SK-N-SH treated with all-trans-retinoic acid at 6 μM for 48 hours (cell line): ENCODE data around the gene PRKG1.
"Not testable (repeated sequence)": the region's sequence is repeated elsewhere in the genome, so short reads cannot be mapped to it uniquely, and the experiment has no call there.

ENCODE experiments used
- ATAC-seq: fragments of 200-7000 bp; cut with Tn5 transposase; 3 replicates; pipeline ENCODE4 v1.9.1; 2020; ENCODE audit warnings: mild to moderate bottlenecking, moderate library complexity
- ARNTL ChIP-seq: fragments of 450-650 bp; formaldehyde crosslinking; IDR thresholded peaks from 2 replicates; pipeline ENCODE4 v1.5.0; 2020; ENCODE audit warnings: low read depth, mild to moderate bottlenecking, moderate library complexity, borderline replicate concordance
- BACH2 ChIP-seq: fragments of 250-450 bp; sonication (Bioruptor Pico); IDR thresholded peaks from 2 replicates; pipeline ENCODE4 v1.9.0; 2021; ENCODE audit warnings: mild to moderate bottlenecking, borderline replicate concordance
- CREB5 ChIP-seq: fragments of 250-450 bp; sonication (Bioruptor Pico); IDR thresholded peaks from 2 replicates; pipeline ENCODE4 v1.5.1; 2020; ENCODE audit warnings: low read depth, mild to moderate bottlenecking, moderate library complexity
- CSDC2 ChIP-seq: fragments of 250-450 bp; sonication (Bioruptor Pico); IDR thresholded peaks from 2 replicates; pipeline ENCODE4 v1.5.0; 2020; ENCODE audit warnings: mild to moderate bottlenecking, moderate library complexity
- ESRRG ChIP-seq: fragments of 250-450 bp; sonication (Bioruptor Pico); IDR thresholded peaks from 2 replicates; pipeline ENCODE4 v1.6.1; 2021; ENCODE audit warnings: mild to moderate bottlenecking
- GLIS3 ChIP-seq: fragments of 250-450 bp; sonication (Bioruptor Pico); IDR thresholded peaks from 2 replicates; pipeline ENCODE4 v1.5.0; 2020; ENCODE audit warnings: mild to moderate bottlenecking, moderate library complexity
- ISL1 ChIP-seq: fragments of 250-450 bp; sonication (Bioruptor Pico); IDR thresholded peaks from 2 replicates; pipeline ENCODE4 v2.1.2; 2022; ENCODE audit warnings: mild to moderate bottlenecking, moderate library complexity
- OSR1 ChIP-seq: fragments of 250-450 bp; sonication (Bioruptor Pico); IDR thresholded peaks from 2 replicates; pipeline ENCODE4 v1.8.0; 2022; ENCODE audit warnings: moderate library complexity, mild to moderate bottlenecking, inconsistent platforms
- PATZ1 ChIP-seq: fragments of 250-450 bp; sonication (Bioruptor Pico); IDR thresholded peaks from 2 replicates; pipeline ENCODE4 v1.8.0; 2020; ENCODE audit warnings: mild to moderate bottlenecking, moderate library complexity, borderline replicate concordance
- POU6F1 ChIP-seq: fragments of 250-450 bp; sonication (Bioruptor Pico); IDR thresholded peaks from 2 replicates; pipeline ENCODE4 v1.8.0; 2021; ENCODE audit warnings: low read depth, mild to moderate bottlenecking, moderate library complexity, borderline replicate concordance
- PPARA ChIP-seq: fragments of 250-450 bp; sonication (Bioruptor Pico); IDR thresholded peaks from 2 replicates; pipeline ENCODE4 v1.5.0; 2020; ENCODE audit warnings: mild to moderate bottlenecking, borderline replicate concordance
- RARB ChIP-seq: fragments of 250-450 bp; sonication (Bioruptor Pico); IDR thresholded peaks from 2 replicates; pipeline ENCODE4 v1.8.0; 2021; ENCODE audit warnings: mild to moderate bottlenecking, moderate library complexity
- SNAI2 ChIP-seq: fragments of 250-450 bp; sonication (Bioruptor Pico); IDR thresholded peaks from 2 replicates; pipeline ENCODE4 v1.5.0; 2020; ENCODE audit warnings: mild to moderate bottlenecking, moderate library complexity
- TCF4 ChIP-seq: fragments of 250-450 bp; sonication (Bioruptor Pico); IDR thresholded peaks from 2 replicates; pipeline ENCODE4 v1.8.0; 2021; ENCODE audit warnings: mild to moderate bottlenecking, moderate library complexity, borderline replicate concordance
- TOX ChIP-seq: fragments of 250-450 bp; sonication (Bioruptor Pico); IDR thresholded peaks from 2 replicates; pipeline ENCODE4 v1.8.0; 2021; ENCODE audit warnings: mild to moderate bottlenecking, moderate library complexity, borderline replicate concordance
- ZFP30 ChIP-seq: fragments of 450-650 bp; formaldehyde crosslinking; IDR thresholded peaks from 2 replicates; pipeline ENCODE4 v1.5.0; 2022; ENCODE audit warnings: mild to moderate bottlenecking, moderate library complexity
- ZNF565 ChIP-seq: fragments of 450-650 bp; formaldehyde crosslinking; conservative IDR thresholded peaks from 2 replicates; pipeline ENCODE4 v1.5.0; 2020; ENCODE audit warnings: low read depth, mild to moderate bottlenecking, moderate library complexity
- ZNF70 ChIP-seq: fragments of 450-650 bp; formaldehyde crosslinking; IDR thresholded peaks from 2 replicates; pipeline ENCODE4 v1.5.0; 2020; ENCODE audit warnings: mild to moderate bottlenecking, moderate library complexity
- ZNF8 ChIP-seq: fragments of 450-650 bp; formaldehyde crosslinking; IDR thresholded peaks from 2 replicates; pipeline ENCODE4 v1.5.0; 2020; ENCODE audit warnings: mild to moderate bottlenecking, moderate library complexity
- TF ChIP-seq, protein P1 (sequence below): fragments of 250-450 bp; sonication (Bioruptor Pico); IDR thresholded peaks from 2 replicates; pipeline ENCODE4 v1.5.1; 2021; ENCODE audit warnings: mild to moderate bottlenecking, moderate library complexity

The PRKG1 gene

DNA sequence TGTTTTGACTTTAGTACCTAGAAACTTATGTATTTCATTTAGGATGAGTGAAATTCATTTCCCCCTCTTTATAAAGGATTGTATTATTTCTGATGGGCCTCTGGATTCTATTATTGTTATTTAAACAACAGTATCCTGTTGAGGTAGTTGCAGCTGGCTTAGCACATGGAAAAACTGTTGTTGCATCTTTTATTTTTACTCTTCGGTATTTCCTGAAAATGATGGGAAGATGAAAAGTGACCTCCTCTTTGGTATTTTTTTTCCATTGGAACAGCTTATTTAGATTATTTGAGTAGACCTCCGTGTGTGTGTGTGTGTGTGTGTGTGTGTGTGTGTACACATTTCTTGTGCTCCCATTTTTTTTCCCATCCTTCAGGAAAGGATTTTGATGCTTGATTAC is 129.8 kb downstream of the PRKG1 start:
- ATAC-seq, result no peak
- TF ChIP-seq BACH2 (CRISPR knock-in tag) (no peak), OSR1 (CRISPR knock-in tag) (no peak), GLIS3 (CRISPR knock-in tag) (no peak), SNAI2 (CRISPR knock-in tag) (no peak), CSDC2 (no peak), RARB (CRISPR knock-in tag) (no peak), ARNTL (CRISPR knock-in tag) (no peak), ESRRG (CRISPR knock-in tag) (no peak)
- TF ChIP-seq, protein P1, sequence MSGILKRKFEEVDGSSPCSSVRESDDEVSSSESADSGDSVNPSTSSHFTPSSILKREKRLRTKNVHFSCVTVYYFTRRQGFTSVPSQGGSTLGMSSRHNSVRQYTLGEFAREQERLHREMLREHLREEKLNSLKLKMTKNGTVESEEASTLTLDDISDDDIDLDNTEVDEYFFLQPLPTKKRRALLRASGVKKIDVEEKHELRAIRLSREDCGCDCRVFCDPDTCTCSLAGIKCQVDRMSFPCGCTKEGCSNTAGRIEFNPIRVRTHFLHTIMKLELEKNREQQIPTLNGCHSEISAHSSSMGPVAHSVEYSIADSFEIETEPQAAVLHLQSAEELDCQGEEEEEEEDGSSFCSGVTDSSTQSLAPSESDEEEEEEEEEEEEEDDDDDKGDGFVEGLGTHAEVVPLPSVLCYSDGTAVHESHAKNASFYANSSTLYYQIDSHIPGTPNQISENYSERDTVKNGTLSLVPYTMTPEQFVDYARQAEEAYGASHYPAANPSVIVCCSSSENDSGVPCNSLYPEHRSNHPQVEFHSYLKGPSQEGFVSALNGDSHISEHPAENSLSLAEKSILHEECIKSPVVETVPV (CRISPR knock-in tag), result no peak

DNA sequence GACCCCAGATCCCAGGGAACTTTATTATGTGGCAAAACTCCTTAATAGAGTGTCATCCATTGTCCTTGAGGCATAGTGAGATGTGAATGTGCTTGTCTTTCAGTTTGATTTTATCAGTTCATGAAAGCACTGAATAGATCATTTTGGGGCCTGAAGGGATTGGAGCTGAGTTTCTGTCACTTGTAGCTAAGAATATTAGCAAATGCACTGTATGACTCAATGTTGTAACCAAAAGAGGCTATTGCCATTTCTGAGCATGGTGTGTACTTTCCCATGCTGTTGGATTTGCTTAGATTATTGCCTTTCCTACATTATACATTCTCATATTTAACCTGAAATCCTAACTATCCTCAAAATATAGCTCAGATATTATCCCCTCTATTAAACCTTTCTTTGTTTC is 130.4 kb downstream of the PRKG1 start:
- TF ChIP-seq OSR1 (CRISPR knock-in tag) (no peak), ZFP30 (CRISPR knock-in tag) (no peak), BACH2 (CRISPR knock-in tag) (no peak), GLIS3 (CRISPR knock-in tag) (no peak), RARB (CRISPR knock-in tag) (no peak), TCF4 (CRISPR knock-in tag) (no peak), TOX (CRISPR knock-in tag) (no peak), ZNF8 (CRISPR knock-in tag) (no peak), CREB5 (no peak), ZNF565 (no peak), ESRRG (CRISPR knock-in tag) (no peak), ZNF70 (CRISPR knock-in tag) (no peak), SNAI2 (CRISPR knock-in tag) (no peak), ISL1 (CRISPR knock-in tag) (no peak)
- no peak for ATAC-seq

DNA sequence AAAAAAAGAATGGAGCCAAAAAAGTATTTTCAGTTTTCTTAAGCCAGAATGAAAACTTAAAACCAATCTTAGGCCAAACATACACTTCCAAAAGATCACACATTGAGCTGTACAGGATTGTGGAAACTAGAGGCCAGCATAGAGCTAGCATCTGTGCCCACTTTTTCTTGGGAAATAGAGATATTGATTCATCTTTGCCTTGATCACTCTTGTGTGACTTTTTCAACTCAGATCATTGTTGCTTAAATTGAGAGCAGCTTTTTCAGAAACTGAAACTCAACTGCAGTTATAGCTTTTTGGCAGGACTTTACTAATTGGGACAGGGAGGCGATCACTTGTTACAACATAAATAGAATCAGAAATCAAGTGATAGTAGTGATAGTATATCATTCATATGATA is 132.2 kb downstream of the PRKG1 start:
- no peak for ATAC-seq
- TF ChIP-seq PPARA (CRISPR knock-in tag) (no peak), ARNTL (CRISPR knock-in tag) (no peak), GLIS3 (CRISPR knock-in tag) (no peak), RARB (CRISPR knock-in tag) (no peak), SNAI2 (CRISPR knock-in tag) (no peak), CSDC2 (no peak), ZNF565 (no peak), POU6F1 (no peak), ISL1 (CRISPR knock-in tag) (no peak), TOX (CRISPR knock-in tag) (no peak), CREB5 (no peak)

- ATAC-seq, result not testable (repeated sequence)
Observed at GRCh38 chr10:51212937-51213336, 138.7 kb downstream of the PRKG1 start.

DNA sequence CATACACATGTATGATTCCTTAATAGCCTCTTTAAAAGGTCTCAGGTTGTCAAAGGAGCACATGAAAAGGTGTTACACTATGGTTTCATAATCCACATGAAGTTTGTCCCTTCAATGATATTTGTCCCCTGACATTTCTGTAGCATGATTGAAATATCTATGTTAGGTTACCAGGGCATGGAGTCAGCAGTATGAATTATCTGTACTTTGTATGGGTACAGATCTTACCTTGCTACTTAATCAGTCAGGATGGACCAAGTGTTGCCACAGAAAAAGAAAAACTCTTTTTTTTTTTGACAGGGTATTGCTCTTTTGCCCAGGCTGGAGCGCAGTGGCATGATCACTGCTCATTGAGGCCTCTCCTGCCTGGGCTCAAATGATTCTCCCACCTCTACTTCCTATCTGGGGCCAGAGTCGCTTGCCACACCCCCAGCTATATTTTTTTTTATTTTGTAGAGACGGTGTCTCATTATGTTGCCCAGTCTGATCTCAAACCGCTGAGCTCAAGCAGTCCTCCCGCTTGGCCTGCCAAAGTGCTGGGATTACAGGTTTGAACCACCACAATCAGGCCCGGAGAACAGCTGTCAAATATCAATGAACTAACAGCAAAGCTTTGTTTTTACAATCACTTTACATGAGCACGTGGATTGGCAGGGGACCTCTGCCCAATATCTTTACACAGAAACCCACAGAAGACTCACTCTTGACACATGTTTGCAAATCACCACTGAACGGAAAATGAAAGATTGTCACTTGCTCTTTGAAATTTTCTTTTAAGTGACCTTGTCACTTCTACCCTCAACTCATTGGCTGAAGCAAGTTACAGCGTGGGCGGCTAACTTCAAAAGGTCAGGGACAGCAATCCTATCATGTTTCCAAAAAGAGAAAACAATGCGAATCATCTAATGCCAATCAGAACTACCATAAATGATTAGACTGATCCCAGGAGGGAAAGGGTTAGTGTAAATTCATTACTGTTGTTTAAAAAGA is 140.2 kb downstream of the PRKG1 start:
- no peak for ATAC-seq
- no peak for TF ChIP-seq POU6F1
- no peak for TF ChIP-seq ARNTL (CRISPR knock-in tag)
- TF ChIP-seq GLIS3 (CRISPR knock-in tag), result no peak
- TF ChIP-seq CREB5, result no peak
- TF ChIP-seq TOX (CRISPR knock-in tag), result no peak
- no peak for TF ChIP-seq ESRRG (CRISPR knock-in tag)
- no peak for TF ChIP-seq ISL1 (CRISPR knock-in tag)
- no peak for TF ChIP-seq PATZ1 (CRISPR knock-in tag)
- no peak for TF ChIP-seq ZNF8 (CRISPR knock-in tag)
